ENCODE measurements around the gene UBA52.
"Not testable (repeated sequence)": the region's sequence is repeated elsewhere in the genome, so short reads cannot be mapped to it uniquely, and the experiment has no call there.

UBA52 gene

DNA sequence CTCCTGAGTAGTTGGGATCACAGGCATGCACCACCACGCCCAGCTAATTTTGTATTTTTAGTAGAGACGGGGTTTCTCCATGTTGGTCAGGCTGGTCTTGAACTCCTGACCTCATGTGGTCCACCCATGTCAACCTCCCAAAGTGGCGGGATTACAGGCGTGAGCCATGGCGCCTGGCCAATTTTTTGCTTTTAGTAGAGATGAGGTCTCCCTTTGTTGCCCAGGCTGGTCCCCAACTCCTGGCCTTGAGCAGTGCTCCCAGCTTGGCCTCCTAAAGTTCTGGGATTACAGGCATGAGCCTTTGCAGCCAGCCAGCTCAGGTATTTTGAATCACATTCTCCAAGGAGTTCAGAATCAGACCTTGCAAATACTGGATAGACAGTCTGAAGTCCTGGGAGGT is 21.1 kb downstream of the UBA52 start:
- DNase-seq (ENCODE audit: low read depth in 2 of 2), result not testable (repeated sequence)

GRCh38 chr19:18593367-18594095 is 21.9 kb downstream of the UBA52 start:
- no peak for DNase-seq (ENCODE audit: low read depth in 2 of 2)

DNA sequence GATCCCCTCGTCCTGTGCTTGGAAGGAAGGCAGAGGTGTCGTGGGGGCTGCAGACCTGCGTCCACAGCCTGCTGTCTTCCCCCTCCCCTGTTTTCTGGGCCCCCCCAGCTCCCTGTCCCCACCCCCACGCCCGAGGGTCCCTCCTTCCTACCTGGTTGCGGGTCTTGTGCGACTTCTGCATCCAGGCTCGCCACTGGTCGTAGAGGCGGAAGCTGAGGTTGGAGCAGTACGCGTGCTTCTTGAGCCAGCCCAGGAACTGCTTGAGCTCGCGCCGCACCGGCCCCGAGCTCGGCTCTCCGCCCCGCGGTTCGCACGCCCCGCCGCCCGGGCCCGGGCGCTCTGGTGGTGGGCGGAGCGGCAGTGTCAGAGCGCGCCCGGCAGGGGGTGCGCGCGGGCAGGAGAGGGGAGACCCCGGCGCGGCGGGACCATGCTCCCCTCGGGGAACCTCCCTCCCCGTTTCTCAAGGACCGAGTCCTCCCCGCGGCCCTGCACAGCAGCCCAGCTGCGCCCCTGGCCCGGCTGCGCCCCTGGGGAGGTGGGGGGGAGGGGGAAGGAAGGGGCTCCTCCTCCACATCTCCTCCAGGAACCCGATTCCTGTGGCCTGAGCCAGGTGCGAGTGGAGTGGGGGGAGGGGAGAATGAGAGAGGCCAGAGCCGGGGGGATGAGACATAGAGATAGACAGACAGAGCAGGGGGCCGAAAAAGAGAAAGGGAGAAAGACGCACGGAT is 22.6 kb downstream of the UBA52 start:
- peak; percentile 39 to 67 for DNase-seq (ENCODE audit: low read depth in 2 of 2)

DNA sequence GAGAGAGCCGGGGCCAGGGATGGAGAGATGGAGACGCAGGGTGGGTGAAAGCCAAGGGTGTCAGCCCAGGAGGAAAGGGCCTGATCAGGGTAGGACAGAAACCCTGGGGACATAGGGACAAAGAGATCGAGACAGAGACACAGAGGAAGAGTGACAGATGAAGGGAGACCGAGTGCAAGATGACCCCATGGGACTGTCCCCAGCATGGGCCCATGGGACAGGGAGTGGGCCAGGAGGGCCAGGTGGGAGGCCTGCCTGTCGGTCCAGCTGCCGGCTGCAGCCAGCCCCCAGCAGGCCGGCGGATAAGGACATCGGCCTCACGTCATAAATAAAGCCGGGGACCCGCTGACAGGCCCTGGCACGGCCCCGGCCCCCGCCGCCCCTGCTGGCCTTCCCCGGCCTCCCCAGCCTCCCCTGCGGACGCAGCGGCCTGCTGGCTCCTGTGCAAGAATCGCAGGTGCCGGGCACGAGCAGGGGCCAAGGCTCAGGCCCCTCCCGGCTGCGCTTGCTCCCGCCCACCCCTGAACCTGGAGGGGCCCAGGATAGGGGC is 23.2 kb downstream of the UBA52 start:
- DNase-seq (ENCODE audit: low read depth in 2 of 2), result no peak

DNA sequence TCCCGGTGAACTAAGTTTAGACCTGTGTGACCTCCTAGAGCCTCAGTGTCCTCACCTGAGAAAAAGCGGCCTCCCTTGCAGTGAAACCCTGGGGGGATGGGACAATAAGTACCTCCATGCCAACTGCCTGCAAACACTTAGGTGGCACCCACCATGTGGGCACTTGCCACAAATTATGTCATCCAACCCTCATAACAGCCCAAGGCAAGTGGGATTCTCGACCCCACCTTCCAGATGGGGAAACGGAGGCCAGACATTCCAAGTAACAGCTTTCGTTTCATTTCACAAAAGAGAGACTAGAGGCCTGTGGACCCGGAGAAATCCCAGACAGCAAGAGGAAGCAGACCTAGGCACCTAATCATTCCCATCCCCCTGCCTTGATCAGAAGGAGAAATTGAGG is 23.8 kb downstream of the UBA52 start:
- no peak for DNase-seq (ENCODE audit: low read depth in 2 of 2)

- DNase-seq (ENCODE audit: low read depth in 2 of 2), result no peak
Observed at GRCh38 chr19:18596752-18597157, 25.1 kb downstream of the UBA52 start.

DNA sequence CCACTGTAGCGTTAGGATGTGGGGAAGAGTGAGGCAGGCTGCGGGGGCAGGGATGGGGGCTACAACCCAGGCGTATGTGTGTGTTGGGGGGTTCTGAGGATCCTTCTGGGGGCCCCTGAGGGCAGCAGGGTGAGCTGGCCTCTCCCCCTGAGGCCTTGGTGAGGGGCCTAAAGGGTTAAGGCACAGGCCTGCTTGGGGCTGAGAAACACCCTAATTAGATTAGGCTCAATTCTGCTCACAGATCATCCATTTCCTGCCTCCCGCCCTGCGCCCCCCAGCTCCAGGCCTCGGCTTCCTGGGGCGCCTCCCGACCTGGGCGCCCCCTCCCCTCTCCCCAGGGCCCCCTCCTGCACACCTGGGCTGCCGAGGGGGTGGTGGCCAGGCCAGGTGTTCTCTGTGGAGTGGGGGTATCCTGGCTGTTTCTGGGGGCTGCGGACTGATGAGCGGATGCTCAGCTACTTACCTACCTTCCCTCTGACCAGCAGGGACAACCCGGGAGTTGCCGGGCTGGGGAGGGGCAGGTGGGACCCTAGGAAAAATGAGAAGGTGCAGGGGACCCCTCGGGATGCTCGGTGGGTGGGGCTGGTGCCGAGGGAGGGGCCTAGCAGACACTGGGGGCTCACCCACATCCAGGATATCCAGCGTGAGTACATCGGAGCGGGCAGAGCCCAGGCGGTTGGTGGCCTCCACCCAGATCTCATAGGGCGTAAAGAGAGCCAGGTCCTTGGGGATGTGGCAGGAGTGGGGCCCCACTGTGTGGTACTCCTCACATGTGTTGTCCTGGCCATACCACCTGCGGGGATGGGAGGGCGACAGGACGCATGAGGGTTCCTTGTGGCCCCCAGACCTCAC is 26.4 kb downstream of the UBA52 start:
- no peak for DNase-seq (ENCODE audit: low read depth in 2 of 2)

DNA sequence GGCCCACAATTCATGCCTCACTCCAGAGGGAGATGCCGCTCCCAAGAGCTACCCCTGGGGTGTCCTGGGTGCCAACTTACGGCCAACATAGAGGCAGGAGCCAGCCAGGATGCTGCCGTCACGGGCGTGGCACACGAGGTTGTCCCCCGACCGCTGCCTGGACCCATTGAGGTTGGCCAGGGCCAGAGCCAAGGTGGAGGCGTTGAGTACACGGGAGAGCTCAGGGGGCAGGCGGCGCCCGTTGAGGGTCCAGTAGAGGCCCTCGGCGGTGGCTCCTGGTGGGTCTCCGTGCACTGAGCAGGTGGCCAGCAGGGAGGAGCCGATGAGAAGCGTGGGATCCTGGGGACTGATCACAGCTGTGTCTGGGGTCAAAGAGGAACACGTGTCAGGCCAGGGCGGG is 27.8 kb downstream of the UBA52 start:
- DNase-seq (ENCODE audit: low read depth in 2 of 2), result no peak

DNA sequence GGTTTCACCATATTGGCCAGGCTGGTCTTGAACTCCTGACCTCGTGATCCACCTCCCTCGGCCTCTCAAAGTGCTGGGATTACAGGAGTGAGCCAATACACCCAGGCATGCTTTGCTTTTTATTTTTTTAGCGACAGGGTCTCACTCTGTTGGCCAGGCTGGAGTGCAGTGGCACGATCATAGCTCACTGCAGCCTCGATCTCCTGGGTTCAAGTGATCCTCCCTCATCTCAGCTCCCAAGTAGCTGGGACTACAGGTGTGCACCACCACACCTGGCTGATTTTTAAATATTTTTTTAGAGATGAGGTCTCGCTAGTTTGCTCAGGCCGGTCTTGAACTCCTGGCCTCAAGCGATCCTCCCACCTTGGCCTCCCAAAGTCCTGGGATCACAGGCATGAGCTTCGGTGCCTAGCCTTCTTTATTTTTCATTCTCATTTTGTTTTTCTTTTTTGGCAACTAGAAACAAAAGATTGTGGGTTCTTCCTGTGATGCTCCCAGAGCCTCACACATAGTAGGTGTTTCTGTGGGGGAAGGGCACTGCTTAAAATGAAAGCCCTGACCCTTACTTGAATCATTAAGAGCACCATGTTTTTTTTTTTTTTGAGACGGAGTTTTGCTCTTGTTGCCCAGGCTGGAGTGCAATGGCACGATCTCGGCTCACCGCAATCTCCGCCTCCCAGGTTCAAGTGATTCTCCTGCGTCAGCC is 29.2 kb downstream of the UBA52 start:
- not testable (repeated sequence) for DNase-seq (ENCODE audit: low read depth in 2 of 2)

GRCh38 chr19:18601875-18602274 is 30.2 kb downstream of the UBA52 start:
- DNase-seq (ENCODE audit: low read depth in 2 of 2), result no peak

GRCh38 chr19:18603255-18603957 is 31.7 kb downstream of the UBA52 start:
- DNase-seq (ENCODE audit: low read depth in 2 of 2), result no peak

DNA sequence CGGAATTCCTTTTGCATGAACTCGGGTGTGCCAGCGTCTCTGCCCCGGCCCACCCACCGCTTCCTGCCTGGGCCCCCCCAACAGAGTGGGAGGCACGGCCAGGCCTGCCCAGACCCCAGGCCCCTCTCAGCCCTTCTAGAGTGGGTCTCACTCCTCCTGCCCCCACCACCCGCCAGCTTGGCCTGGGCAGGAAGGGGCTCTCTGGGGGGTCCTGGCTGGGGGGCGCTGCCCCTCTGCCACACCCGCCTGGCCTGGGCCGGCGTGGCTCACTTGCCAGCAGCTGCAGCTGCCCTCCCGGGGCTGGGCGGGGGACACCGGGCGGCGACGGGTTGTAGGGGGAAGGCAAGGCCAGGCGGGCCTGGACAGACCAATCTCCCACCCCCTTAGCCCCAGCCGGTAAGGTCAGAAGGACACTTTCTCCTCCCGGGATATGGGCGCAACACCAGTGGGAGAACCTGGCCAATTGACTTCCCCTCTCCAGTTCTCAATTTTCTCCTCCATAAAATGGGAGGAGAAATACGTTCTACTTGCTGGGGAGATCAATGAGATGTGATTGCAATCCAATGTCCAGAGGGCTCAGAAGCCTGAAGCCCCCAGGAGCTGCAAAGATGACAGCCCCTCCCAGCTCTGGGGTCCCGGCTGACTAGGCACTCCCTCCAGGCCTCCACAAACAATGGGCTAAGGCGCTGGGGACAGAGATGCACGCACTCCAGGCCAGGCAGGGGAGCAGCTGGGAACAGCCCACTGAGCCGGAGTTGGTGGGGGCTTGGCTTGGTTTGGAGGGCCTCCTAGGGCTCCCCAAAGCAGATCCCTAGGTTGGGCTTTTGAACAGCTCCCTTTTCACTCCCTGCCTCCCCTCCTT is 32.5 kb downstream of the UBA52 start:
- no peak for DNase-seq (ENCODE audit: low read depth in 2 of 2)

- no peak for DNase-seq (ENCODE audit: low read depth in 2 of 2)
Observed at GRCh38 chr19:18604820-18605159, 33.1 kb downstream of the UBA52 start.

DNA sequence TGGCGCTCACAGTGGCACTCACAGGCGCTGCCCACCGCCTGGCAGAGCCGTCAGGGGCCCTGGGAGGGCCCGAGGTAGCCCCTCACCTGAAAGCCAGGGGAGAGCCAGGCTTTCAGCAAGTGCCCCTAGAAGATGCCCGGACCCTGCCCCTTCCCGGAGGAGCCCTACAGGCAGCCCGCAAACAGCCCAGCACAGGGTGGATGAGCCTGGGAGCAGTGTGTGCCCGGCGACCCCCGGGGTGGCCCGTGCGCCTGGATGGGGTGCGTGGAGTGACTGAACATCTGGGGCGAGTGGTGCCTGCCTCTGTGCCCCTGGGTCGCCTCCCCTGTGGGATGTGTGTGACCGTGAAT is 33.5 kb downstream of the UBA52 start:
- no peak for DNase-seq (ENCODE audit: low read depth in 2 of 2)

DNA sequence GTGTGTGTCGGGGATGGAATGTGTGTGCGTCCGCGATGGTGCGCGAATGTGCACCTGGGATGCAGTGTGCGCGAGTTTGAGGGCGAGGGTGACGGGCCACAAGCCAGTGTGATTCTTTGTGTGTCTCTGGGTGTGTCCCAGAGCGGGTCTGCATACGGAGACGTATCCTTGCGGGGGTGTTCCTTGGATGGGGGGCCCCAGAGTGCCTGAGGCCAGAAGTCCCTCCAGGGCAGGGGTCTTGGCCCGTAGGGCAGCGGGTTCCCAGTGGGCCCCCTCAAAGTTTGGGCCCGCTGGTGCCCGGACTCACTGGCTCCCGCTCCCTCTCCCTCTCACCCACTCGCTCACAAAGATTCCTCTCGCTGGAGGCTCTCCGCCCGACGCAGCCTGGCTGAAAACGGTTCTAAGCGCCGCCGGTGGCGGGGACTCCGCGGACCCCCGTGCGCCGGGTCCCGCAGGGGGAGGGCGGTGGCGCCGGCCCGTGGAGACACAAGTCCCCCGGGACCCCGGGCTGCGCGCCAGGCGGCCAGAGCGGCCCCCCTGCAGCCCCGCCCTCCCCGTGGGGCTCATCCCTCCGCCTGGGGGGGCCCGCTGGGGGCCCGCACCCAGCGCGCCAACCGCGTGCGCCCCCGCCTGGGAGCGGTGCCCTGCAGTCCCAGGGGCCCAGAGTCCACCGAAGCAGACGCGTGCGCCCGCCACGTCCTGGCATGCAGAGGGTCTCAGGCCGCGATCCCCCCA is 34.1 kb downstream of the UBA52 start:
- DNase-seq (ENCODE audit: low read depth in 2 of 2), result no peak

- DNase-seq (ENCODE audit: low read depth in 2 of 2), result no peak
Observed at GRCh38 chr19:18606281-18607225, 34.9 kb downstream of the UBA52 start, which contains the start of gene CRLF1. Gene CRLF1, minus strand, starts transcription at chr19:18606799. Its CDS starts 143 bp downstream, at chr19:18606656.

DNA sequence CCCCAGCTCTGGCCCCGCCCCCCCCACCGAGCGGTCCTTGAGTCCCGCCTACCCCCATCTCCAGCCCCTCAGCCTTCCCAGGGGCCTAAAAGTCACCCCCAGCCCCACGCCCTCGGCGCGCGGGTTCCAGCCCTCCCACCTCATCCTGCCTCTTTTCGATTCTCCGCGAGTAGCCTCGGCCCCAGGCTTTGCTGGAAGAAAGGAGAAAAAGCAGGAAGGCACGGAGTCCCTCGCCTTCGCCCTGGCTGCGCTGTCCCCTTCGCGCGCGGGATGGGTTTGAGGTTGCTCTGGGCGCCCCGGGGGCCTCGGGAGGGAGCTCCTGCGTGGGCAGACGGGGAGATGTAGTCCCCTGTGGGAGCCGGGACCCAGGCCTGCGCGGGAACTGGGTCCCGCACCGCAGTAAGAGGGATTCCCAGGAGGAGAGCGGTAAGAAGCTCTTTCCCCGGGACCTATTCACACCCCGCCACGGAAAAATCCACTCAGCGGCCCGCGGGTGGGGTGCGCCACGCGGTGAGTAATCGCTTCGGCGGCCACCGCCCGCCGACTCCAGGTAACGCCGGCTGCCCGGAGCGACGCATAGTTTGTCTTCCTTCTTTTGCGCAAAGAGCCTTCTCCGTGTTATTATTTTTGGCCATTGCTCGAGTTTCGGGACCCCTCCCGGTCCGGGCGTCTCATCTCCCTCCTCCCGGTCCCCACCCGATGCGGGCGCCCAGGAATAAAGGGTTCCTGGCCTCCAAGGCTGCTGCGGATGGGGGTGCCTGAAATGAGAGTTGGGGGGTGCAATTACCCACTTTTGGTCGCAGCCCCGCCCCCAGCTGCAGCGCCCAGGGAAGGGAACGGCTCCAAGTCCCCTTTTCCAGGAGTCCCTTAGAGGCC is 35.8 kb downstream of the UBA52 start:
- peak in 1 of 2 donors; percentile 27 for DNase-seq (ENCODE audit: low read depth in 2 of 2)
